ENCODE results near the gene SENP5.
"Not testable (repeated sequence)": the region's sequence is repeated elsewhere in the genome, so short reads cannot be mapped to it uniquely, and the experiment has no call there.

Gene SENP5

DNA sequence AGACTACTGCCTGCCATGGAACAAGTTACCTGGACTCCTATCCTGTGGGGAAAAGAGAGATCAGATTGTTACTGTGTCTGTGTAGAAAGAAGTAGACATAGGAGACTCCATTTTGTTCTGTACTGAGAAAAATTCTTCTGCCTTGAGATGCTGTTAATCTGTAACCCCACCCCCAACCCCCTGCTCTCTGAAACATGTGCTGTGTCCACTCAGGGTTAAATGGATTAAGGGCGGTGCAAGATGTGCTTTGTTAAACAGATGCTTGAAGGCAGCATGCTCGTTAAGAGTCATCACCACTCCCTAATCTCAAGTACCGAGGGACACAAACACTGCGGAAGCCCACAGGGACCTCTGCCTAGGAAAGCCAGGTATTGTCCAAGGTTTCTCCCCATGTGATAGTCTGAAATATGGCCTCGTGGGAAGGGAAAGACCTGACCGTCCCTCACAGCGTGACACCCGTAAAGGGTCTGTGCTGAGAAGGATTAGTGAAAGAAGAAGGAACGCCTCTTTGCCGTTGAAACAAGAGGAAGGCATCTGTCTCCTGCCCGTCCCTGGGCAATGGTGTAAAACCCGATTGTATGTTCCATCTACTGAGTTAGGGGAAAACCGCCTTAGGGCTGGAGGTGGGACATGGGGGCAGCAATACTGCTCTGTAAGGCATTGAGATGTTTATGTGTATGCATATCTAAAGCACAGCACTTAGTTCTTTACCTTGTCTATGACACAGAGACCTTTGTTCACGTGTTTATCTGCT, 76.5 kb downstream of the SENP5 start:
- not testable (repeated sequence) for DNase-seq

DNA sequence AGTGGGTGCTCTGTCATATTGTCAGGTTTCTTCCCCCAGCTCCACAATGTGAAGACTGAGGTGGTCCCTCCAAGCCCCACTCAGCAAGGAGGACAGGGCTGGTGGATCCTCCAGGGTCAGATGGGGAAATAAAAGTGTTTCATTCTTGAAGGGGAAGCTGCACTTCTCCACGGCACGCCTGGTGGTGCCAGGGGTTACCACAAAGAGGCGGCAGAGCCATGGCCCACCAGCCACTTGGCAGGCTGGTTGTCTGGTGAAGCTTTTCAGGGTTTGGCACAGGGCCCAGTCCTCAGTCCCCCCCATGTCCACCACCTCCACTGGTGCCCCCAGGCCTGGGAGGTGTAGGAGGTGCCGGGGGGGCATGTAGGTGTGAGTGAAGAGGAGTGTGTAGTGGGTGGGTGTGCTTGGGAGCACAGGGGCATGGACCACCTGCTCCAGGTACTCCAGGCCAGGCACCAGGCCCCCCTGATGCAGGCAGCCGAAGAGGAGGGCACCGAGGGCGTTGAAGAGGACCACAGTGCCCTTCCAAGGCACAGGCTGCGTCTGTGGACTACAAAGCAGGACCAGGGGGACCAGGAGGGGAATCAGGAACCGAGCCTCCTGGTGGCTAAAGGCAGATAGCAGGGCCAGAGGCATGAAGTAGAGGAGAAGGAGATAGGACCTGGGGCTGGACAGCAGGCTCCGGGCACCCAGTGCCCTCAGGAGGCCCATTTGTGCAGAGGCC, 79.6 kb downstream of the SENP5 start:
- DNase-seq = no peak

DNA sequence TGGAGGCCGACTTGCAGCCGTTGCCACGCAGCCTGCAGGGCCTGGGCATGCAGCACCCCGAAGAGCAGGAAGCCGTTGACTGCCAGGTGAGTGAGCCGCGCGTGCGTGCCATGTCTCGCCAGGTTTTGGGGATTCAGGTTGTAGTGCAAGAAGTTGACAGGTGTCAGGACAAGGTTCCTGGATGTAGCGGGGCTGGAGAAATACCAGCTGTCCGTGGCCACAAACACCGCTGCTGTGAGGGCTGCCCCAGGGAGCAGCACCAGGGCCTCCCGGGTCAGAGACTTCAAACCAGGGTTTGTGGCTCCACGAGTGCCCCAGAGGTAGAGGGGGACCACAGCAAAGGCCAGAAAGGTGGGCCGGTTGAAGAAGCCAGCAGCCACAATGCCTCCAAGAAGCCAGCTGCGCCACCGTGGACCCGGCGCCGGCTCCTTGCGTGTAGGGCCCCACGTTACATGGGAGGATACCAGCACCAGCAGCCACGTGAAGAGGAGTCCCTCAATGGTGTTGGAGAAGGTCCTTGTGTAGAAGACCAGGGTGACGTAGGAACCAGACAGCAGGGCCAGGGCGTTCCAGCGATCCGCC, 80.2 kb downstream of the SENP5 start:
- no peak for DNase-seq

DNA sequence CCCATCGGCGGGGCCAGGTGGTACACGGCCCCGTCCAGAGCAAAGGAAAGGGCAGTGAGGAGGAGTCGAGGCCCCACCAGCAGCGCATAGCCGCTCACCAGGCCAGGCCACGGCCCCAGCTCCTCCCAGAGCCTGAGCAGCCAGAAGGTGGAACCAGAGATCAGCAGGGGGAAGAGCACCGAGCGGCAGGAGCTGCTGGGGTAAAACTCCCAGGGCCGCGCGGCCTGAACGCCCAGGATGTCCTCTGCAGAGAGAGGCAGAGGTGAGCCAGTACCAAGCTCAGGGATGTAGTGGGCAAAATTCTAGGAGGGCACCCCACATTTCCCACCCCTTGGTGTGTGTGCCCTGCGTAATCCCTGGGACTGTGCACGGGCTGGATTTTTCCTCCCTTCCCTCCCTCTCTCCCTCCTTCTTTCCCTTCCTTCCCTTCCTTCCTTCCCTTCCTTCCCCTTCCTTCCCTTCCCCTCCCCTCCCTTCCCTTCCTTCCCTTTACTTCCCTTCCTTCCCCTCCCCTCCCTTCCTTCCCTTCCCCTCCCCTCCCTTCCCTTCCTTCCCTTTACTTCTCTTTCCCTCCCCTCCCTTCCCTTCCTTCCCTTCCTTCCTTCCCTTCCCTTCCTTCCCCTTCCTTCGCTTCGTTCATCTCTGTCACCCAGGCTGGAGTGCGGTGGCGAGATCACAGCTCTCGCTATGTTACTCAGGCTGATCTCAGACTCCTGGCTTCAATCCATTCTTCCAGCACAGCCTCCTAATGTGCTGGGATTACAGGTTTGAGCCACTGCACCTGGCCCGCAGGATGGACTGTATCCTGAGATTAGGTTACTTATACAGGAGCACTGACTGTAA, 80.9 kb downstream of the SENP5 start:
- no peak for DNase-seq

DNA sequence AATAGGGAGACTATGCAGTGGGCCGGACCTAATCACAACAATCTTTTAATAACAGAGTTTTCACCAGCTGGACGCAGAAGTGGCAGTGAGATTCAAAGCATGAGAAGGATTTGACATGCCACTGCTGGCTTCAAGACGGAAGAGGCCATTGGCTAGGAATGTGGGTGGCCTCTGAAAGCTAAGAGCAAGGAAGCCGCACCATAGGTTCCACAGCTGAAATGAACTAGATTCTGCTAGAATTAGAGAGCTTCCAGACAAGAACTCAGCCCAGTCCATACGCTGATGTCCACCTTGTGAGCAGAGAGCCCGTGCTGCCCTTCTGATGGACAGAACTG, 81.5 kb downstream of the SENP5 start:
- DNase-seq = no peak

DNA sequence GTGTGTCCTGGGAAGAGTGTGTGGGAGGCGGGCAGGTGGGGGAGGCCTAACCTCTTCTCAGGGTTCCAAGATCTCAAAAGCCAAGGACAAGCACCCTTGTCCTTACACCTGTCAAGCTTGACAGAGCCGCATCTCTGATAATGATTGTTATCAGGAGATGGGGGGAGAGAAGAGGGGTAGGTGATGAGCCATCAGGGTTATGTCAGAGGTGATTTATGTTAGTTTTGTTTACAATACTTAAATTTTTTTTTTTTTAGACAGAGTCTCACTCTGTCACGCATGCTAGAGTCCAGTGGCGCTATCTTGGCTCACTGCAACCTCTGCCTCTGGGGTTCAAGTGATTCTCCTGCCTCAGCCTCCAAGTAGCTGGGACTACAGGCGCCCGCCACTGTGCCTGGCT, 82.0 kb downstream of the SENP5 start:
- DNase-seq = no peak

DNA sequence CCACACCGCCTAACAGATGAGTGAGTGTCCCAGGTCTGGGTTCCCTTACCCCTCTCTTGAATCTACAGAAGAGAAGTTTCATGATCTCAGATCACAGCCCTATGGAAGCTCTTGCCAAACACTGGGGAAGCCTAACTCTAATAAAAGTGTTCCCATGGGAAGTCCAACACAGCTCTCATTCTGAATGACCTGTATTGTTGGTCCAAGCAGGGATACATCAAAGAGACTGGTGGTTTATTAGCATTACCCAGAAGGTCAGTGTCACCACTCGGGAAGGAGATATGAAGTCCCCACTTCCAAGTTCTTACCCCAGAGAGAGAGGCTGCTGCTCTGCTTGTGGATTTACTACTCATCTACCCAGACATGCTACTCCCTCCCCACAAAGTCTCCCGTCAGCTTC, 83.7 kb downstream of the SENP5 start:
- no peak for DNase-seq

DNA sequence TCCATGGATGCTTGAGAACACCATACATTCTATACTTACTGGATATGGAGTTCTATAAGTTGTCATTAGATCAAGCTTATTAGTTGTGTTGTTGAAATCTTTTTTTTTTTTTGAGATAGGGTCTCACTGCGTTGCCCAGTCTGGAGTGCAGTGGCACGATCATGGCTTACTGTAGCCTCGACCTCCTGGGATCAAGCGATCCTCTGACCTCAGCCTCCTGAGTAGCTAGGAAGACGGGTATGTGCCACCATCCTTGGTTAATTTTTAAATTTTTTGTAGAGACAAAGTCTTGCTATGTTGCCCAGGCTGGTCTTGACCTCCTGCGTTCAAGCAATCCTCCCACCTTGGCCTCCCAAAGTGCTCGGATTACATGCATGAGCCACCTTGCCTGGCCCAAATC, 87.1 kb downstream of the SENP5 start:
- DNase-seq = no peak

DNA sequence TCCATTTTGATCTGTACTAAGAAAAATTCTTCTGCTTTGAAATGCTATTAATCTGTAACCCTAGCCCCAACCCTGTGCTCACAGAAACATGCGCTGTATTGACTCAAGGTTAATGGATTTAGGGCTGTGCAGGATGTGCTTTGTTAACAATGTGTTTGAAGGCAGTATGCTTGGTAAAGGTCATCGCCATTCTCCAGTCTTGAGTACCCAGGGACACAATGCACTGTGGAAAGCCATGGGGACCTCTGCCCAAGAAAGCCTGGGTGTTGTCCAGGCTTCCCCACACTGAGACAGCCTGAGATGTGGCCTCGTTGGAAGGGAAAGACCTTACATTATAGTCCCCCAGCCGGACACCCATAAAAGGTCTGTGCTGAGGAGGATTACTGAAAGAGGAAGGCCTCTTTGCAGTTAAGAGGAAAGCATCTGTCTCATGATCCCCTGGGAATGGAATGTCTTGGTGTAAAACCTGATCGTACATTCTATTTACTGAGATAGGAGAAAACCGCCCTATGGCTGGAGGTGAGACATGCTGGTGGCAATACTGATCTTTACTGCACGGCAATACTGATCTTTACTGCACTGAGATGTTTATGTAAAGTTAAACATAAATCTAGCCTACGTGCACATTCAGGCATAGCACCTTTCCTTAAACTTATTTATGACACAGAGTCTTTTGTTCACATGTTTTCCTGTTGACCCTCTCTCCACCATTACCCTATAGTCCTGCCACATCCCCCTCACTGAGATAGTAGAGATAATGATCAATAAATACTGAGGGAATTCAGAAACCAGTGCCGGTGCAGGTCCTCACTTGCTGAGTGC, 94.6 kb downstream of the SENP5 start:
- DNase-seq = no peak

DNA sequence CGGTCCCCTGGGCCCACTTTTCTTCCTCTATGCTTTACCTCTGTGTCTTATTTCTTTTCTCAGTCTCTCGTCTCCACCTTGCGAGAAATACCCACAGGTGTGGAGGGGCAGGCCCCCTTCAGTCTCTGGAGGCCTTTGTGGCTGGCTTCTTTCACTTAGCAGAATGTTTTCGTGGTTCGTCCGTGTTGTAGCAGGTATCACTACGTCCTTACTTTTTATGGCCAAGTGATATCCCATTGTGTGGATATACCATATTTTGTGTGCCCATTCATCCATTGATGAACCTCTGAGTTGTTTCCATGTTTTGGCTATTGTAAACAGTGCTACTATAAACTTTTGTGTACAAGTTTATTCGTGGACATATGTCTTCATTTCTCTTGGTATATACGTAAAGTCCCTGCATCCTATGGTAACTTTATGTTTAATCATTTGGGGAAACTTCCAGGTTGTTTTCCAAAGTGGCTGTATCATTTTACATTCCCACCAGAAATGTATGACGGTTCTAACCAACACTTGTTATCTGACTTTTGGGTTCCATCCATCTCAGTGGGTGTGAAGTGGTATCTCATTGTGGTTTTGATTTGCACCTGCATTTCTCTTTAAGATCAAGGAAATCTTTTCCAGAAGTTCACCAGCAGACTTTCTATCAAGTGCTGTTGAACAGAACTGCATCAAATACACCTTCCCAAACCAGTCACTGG, 95.4 kb downstream of the SENP5 start:
- DNase-seq = no peak

DNA sequence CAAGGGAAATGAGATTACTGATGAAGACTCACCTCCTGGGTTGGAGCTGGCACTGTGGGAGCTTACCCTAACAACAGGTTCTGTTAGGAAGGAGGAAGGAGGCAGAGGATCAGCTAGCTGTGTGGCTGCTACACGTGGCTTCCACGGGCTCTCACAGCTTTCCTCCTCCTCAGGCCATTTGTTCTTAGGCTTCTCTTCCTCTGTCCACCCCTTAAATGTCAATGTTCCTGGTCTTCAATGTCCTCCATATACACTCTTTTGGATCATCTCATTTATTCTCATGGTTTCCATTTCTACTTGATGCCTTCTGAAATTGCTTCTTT, 95.9 kb downstream of the SENP5 start:
- no peak for DNase-seq

DNA sequence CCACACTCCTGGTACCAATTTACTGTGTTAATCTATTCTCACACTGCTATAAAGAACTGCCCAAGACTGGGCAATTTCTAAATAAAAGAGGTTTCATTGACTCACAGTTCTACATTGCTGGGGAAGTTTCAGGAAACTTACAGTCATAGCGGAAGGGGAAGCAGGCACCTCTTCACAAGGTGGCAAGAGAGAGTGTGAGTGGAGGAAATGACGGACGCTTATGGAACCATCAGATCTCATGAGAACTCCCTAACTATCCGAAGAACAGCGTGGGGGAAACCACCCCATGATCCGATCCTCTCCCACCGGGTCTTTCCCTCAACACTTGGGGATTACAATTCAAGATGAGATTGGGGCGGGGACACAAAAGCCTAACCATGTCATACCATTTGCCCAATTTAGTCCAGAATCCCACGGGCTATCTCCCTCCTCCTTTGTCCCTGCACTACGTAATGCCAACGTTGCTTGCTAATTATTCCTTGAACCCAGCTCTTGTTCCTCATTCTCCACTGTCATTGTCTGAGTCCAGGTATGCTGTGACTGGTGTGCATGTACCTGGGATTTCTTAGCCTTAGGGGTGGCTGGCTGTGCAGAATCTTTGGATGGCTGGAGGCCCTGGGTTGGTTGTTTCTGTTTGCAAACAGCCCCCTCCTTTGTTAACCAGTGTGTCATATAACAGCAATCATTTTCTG, 97.5 kb downstream of the SENP5 start:
- no peak for DNase-seq

DNA sequence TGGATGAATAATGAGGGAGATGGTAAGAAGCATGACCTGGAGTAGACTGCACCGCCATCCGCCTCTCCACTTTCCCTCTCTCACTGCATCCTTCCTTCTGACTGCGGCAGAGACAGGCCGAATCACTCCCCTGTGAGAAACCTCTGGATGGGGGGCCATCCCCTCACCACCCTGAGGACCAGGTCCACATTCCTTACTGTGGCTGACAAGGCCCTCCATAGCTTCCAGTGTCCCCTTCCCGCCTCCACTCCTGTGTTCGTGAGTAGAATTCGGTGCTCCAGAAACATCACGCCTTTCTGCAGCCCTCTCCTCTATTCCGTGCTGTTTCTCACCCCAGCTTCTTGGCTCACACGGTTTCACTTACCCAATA, 98.1 kb downstream of the SENP5 start:
- DNase-seq = no peak

DNA sequence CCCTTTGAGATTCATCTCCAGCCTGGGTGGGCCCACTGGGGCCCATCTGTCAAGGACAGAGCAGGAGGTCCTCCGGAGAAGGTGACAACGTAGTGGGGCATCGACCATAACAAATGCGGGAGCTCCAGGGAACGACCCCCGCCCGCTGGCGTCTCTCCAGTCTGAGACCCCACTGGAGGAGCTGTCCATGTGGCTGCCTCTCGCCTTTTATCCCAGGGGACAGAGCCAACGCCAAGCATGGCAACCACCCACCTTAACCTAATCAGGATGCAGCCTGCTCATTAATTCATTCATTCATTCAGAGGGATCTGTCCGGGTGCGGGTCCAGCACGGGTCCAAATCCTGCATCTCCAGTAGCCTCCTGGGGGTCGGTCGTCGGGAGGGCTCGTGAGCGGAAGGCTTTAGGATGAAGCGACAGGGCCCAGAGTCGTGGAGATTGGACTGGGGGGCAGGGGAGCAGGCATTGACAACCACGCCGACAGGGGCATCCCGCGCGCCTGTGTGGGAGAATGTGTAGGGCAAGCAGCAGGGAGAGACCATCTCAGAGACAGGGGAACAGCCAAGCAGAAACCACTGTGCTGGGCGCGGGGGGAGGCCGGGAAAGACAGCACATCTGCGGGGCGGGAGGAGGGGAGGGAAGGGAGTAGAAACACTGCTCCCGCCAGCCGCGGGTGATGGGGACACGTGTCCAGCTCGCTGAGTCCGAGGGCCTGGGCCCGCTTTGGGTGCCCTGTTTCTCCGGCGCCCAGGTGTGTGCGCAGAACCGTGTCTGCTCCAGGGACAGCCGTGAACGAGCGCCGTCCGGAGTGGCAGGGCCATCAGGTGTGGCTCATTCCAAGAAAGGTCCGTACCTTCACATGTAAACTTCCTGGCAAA, 99.0 kb downstream of the SENP5 start:
- no peak for DNase-seq

DNA sequence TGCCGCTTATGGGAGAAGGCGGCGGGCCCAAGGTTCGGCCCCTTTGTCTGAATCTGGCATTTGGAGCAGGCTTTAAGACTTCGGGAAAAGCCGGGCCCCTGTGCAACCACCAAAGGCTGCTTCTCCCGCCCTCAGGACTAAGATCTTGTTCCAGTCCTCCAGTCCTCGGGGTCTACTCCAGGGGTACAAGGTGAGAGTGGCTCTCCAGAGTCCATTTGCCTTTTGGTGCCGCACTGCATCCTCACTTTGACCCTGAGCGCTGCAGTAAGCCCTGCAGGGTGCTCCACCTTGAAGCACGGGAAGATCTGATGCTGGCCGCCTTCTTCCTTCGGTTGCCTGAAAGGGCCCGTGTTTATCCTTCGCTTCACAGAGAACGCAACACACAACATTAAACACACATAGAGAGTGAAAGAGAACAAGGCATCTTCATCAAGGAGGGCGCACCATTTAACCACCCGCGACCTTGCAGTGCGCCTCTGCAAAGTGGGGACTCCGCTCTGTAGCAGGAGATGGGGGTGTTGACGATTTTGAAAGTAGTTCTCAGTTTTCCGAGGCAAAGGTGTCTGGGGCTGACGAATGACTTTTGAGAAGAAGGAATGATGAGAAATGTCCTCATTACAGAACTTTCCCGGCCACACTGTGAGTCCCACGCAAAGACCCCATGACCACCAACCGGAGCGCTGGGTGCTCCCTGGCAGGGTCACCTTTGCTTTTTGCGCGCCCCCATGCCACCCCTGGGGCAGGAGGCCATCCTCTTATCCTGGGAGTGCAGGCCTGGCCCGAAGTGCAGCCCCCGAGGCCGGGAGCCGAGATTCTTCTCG, 99.9 kb downstream of the SENP5 start:
- DNase-seq = no peak

DNA sequence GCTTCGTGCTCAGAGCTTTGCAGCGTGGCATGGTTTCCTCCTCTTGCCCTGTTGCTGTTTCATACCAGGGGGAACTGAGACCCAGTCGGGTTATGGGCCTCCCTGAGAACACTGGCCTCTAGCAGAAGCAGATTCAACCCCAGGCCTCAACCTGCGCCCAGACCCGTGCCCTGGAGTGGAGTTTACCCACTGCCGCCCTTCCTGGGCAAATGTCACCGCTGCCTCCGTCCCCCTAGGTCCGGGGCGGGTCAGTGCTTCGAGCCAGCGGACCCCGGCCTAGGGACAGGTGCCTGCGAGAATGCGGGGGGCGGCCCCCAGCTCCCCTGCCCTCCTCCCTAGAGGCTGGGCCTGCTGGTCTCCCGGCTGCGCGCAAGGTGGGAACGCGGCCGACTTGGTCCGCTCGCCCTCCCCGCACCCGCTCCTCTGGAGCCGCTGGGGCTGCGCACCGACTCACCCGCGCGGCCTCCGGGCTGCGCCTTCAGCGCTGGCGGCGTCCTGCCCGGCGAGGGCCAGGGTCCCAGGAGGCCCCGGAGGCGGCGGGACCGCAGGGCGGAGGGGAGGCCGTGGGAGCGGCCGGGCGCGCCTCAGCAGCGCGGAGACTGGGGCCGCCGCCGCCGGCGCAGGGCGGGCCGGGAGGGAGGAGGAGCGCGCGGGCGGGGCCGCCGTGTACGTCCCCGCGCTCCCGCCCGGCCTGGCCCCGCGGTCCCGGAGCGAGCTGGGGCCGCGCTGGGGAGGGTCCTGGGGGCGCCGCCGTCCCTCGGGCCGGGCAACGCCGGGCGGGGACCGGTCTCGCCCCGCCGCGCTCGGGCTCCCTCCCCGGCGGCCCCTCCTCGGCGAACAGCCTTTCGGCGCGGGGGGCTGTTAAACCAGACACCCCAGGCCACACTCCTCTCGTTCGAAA, 100.8 kb downstream of the SENP5 start, which contains the start of gene PIGZ:
Gene PIGZ, minus strand, starts transcription at position 601 of the 901 bp plus-strand sequence. CDS start 16,802 bp downstream, outside the sequence.
- DNase-seq = peak in 1 of 2 experiments; percentile 15

DNA sequence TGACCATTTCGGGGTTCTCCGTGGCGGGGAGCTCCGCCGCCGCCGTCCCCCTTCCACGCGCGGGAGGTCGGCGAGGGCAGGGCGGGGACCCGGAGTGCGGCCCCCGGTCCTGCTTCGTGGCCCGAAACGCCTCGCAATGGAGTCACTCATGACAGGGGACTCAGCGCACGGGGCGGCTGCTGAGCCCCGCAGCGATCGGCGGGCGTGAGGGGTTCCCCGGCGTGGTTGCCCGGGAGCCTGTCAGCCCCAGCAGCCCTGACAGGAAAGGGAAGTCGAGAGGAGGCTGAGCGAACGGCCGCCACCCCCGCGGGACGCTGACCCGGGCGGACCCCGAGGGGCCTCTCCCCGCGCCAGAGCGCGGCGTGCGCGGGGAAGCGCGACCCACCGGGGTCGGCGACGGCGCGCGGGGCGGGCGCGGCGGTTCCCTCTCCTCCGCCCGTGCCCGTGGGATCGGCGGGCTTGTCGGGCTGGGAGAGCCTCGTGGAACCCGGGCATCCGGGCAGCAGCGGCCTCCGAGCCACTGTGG, 101.5 kb downstream of the SENP5 start:
- DNase-seq = peak in 1 of 2 experiments; percentile 16

All from activated CD4-positive, alpha-beta T cell treated with anti-CD3 and anti-CD28 coated beads, Interleukin-2, amount 50 U/mL, for 4 hours (primary cell).